ENCODE data around the gene ADCY10. TPM values are rescaled to one million over a fixed set of nuclear protein-coding genes. Genes with fewer than 3 reads are reported as not detected.

Gene ADCY10
- total RNA-seq, 2 experiments from 2014 or later: 0.11 to 0.30 TPM

DNA sequence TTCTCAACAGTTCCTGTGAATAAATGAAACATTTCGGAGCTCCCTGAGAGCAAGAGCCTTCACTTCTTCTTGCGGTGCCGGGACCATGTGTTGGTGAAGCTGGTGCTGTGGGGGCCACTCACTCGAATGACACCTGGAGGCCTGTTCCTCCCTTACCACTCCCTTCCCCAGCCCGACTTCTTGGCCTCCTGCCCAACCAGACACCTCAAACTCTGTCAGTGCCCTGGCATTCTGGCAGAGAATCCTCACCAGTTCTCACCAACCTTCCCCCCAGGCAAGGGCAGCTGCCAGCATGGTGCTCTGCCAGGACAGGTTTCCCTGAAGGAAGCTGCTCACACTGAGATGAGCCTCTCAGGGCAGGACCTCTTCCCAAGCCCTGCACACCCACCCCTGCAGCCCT lies 123.8 kb downstream of the ADCY10 start:
- no peak overlapping the region for H3K4me3 Mint-ChIP-seq
- DNase-seq (no peak), ATAC-seq (no peak)
- peaks cover 11% of the 10 kb centered on the region for H3K4me1 Mint-ChIP-seq
- POLR2A ChIA-PET: no interaction called here
- H3K27ac Mint-ChIP-seq: no peak overlapping the region
- H3K9me3 Mint-ChIP-seq (ENCODE audit: low read depth): no peaks in the 10 kb centered on the region
- intact Hi-C loops (cut with DNase I, micrococcal nuclease): no loop called here
- CTCF ChIA-PET: interaction anchor here (1.6 kb wide), 1 partner anchor 41 kb away, joined by 5 read pairs; no protein-coding TSS in a partner anchor
- H3K36me3 Mint-ChIP-seq (ENCODE audit: low read depth): peaks cover 15% of the 10 kb centered on the region
- H3K27me3 Mint-ChIP-seq: no peaks in the 10 kb centered on the region

DNA sequence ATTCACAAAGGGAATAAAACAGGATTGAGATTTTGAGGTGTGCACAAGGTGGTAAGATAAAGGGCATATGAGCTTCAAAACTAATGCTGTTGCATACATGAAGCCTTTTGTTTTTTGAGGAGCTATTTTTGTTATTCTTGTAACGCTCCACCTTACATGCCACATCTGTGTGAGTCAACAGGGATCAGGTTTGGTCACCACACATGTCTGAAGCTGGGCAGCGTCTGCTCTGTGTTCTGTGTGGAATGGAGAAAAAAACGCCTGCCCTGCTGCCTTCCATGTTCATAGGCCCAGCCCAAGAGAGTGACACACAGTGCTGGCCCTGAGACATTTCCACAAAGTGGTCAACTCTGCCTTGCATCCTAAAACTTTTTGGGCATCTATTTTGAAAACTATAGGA lies 124.4 kb downstream of the ADCY10 start:
- ATAC-seq: no peak
- intact Hi-C loops (cut with DNase I, micrococcal nuclease): no loop called here
- H3K27me3 Mint-ChIP-seq: no peaks in the 10 kb centered on the region
- no peaks in the 10 kb centered on the region for H3K9me3 Mint-ChIP-seq (ENCODE audit: low read depth)
- H3K27ac Mint-ChIP-seq: no peak overlapping the region
- POLR2A ChIA-PET: no interaction called here
- no peak overlapping the region for H3K4me3 Mint-ChIP-seq
- CTCF ChIA-PET: interaction anchor here (1.6 kb wide), 1 partner anchor 40 kb away, joined by 5 read pairs; no protein-coding TSS in a partner anchor
- no peak for DNase-seq
- peaks cover 11% of the 10 kb centered on the region for H3K4me1 Mint-ChIP-seq
- peaks cover 15% of the 10 kb centered on the region for H3K36me3 Mint-ChIP-seq (ENCODE audit: low read depth)

DNA sequence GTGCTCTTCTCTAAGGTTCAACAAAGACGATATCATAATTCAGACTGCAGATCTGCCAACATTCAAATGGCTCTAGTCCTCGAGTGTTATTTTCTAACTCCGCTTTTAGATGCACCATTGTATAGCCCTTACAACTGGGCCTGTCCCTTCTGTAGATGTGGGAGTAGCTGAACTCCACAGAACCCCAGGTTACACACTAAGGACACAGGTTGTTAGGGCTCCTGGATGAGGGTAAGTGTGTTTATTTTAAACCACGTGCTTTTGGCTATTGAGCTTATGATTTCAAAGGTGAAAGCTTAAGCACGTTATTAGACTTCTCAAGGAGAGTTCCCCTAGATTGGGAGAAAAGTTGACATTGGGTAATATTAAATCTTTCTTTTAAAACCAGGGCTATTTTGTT lies 127.4 kb downstream of the ADCY10 start:
- Mint-ChIP-seq H3K4me3 (no peak overlapping the region), H3K36me3 (ENCODE audit: low read depth) (peaks cover 15% of the 10 kb centered on the region), H3K27ac (no peak overlapping the region), H3K9me3 (ENCODE audit: low read depth) (peaks cover 2% of the 10 kb centered on the region), H3K27me3 (no peaks in the 10 kb centered on the region), H3K4me1 (peaks cover 5% of the 10 kb centered on the region)
- CTCF ChIA-PET: interaction anchor here (1.0 kb wide), 1 partner anchor 13 kb away, joined by 3 read pairs; no protein-coding TSS in a partner anchor
- ATAC-seq (no peak), DNase-seq (no peak)
- intact Hi-C loops (cut with DNase I, micrococcal nuclease): no loop called here
- POLR2A ChIA-PET: interaction anchor here (0.6 kb wide), 1 partner anchor 1184 kb away, joined by 3 read pairs; no protein-coding TSS in a partner anchor

DNA sequence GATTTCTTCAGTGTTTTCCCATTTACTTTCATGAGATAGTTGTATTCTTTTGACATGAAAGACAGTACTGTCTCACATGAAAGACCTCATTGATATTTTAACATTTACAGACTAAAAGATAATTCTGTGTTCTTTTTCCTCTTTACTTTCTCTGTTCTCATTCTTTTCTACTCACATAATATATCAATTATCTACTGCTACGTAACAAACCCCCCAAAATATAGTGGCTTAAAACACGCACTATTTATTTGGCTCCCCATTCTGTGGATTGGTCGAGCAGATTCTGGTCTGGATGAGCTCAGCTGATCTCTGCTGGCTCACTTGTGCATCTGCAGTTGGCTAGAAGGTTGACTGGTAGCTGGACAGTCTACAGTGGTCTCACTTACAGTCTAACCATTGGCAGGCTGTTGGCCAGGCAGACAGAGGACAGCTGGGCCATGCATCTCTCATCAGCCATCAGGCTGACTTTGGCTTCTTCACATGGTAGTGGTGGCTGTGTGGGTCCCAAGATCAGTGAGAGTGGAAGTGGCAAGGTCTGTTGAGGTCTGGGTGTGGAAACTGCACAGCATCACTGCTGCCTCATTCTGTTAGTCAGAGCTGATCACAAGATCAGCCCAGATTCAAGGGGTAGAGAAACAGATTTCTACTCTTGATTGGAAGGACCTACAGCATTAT lies 128.9 kb downstream of the ADCY10 start:
- H3K27me3 Mint-ChIP-seq: no peaks in the 10 kb centered on the region
- POLR2A ChIA-PET: interaction anchor here (0.6 kb wide), 2 partner anchors 11 to 38 kb away, joined by 3 read pairs; no protein-coding TSS in a partner anchor
- peaks cover 7% of the 10 kb centered on the region for H3K9me3 Mint-ChIP-seq (ENCODE audit: low read depth)
- ATAC-seq: peak; percentile 57
- peaks cover 5% of the 10 kb centered on the region for H3K4me1 Mint-ChIP-seq
- CTCF ChIA-PET: interaction anchor here (0.8 kb wide), 1 partner anchor 98 kb away, joined by 4 read pairs; no protein-coding TSS in a partner anchor
- peaks cover 21% of the 10 kb centered on the region for H3K36me3 Mint-ChIP-seq (ENCODE audit: low read depth)
- DNase-seq: peak; percentile 19
- H3K27ac Mint-ChIP-seq: no peak overlapping the region
- intact Hi-C loops (cut with DNase I, micrococcal nuclease): no loop called here
- H3K4me3 Mint-ChIP-seq: no peak overlapping the region

DNA sequence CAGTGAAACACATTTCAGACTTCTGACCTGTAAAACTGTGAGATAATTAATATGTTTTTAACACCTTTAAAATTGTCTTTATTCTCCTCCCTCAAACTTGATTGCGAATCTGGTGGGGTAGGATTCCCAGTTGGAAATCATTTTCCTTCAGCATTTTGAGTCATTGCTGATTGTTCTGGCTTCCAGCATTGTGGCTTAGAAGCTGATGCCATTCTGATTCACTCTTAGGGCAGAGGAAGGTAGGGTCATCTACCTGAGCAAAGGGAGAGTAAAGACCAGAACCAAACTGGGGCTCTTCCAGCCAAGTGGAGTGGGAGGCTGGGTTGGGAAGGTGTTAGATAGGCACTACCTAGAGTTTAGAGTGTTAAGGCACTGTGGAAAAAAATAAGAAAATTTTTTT lies 131.0 kb downstream of the ADCY10 start:
- CTCF ChIA-PET: no interaction called here

DNA sequence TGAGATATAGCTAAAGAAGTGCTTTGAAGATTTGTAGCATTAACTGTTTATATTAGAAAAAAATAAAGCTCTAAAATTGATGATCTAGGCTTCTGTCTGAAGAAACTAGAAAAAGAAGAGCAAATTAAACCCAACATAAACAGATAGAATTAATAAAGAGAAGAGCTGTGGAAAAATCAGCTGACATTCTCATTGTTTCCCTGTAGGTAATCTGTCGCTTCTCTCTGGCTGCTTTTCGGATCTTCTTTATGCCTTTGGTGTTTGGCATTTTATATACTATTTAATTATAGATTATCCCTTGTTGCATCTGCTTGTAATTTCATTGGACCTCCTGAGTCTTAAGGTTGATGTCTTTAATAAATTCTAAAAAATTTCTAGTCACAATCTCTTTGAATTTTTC lies 132.4 kb downstream of the ADCY10 start:
- peaks cover 10% of the 10 kb centered on the region for H3K4me1 Mint-ChIP-seq
- CTCF ChIA-PET: interaction anchor here (0.6 to 0.7 kb wide), 2 partner anchors 58 to 607 kb away, joined by 3 read pairs; no protein-coding TSS in a partner anchor
- no peak for DNase-seq
- ATAC-seq: no peak
- no peak overlapping the region for H3K4me3 Mint-ChIP-seq
- H3K36me3 Mint-ChIP-seq (ENCODE audit: low read depth): peaks cover 25% of the 10 kb centered on the region
- H3K9me3 Mint-ChIP-seq (ENCODE audit: low read depth): peaks cover 7% of the 10 kb centered on the region
- H3K27ac Mint-ChIP-seq: no peak overlapping the region
- H3K27me3 Mint-ChIP-seq: no peaks in the 10 kb centered on the region
- intact Hi-C loops (cut with DNase I, micrococcal nuclease): no loop called here
- POLR2A ChIA-PET: no interaction called here

More for the DNA sequence above, 131.0 kb downstream of the ADCY10 start:
- no peak for ATAC-seq
- Mint-ChIP-seq H3K27ac (no peak overlapping the region), H3K4me3 (no peak overlapping the region), H3K36me3 (ENCODE audit: low read depth) (peaks cover 21% of the 10 kb centered on the region), H3K27me3 (no peaks in the 10 kb centered on the region), H3K9me3 (ENCODE audit: low read depth) (peaks cover 7% of the 10 kb centered on the region), H3K4me1 (no peaks in the 10 kb centered on the region)
- intact Hi-C loops (cut with DNase I, micrococcal nuclease): no loop called here
- POLR2A ChIA-PET: no interaction called here
- DNase-seq: no peak

DNA sequence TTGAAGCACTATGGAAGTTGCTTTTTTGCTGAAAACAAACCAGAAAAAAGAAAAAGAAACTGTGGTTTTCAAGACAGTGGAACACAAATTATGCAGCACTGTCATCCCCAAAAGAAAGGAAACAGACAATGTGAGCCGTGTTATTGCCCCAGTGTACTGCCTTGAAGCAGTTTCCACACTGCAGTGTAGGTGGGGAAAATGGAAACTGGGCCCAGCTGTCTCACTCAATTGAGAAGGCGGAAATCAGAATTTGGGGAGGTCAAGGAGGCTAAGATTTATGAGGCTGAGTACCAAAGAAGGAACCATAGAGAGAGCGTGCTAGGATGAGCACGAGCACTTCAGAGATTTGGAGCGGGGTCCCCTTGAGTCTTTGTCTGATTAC lies 136.7 kb downstream of the ADCY10 start:
- Mint-ChIP-seq H3K27ac (peak overlapping the region; percentile 35), H3K4me1 (peaks cover 29% of the 10 kb centered on the region), H3K36me3 (ENCODE audit: low read depth) (peaks cover 40% of the 10 kb centered on the region), H3K9me3 (ENCODE audit: low read depth) (peaks cover 7% of the 10 kb centered on the region), H3K4me3 (no peak overlapping the region), H3K27me3 (no peaks in the 10 kb centered on the region)
- peak; percentile 49 for DNase-seq
- intact Hi-C loops (cut with DNase I, micrococcal nuclease): no loop called here
- peak; percentile 82 for ATAC-seq
- ChIA-PET CTCF (no interaction called here), POLR2A (no interaction called here)

DNA sequence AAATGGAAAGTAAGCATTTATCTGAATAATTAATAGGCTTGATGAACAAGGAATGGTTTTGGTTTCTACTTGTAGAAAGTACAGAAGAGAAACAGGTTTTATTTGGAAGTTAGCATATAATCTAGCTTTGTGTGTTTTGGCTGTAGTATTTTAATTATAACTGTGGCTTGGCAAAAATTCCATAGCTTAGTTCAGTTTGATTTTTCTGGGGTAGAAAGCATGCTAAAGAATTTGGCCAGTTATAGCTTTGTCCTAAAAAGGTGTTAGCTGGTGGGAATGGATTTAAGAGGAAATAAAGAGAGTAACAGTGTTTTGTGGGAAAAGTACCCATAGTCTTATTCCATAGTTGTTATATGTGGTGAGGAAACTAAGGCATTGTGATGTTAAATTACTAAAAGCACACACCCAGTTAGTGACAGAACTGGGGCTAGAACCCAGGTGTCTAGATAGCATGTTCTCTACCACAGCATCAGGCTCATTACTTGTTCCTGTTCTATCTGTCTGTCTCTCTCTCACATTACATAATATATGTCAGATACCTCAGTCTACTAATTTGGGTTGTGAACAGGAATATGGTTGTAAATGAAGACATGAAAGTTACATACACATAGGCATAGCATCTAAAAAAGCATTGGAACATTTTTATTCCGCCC lies 137.2 kb downstream of the ADCY10 start:
- Mint-ChIP-seq H3K27ac (peak overlapping the region; percentile 35), H3K27me3 (no peaks in the 10 kb centered on the region), H3K4me3 (no peak overlapping the region), H3K9me3 (ENCODE audit: low read depth) (peaks cover 6% of the 10 kb centered on the region), H3K4me1 (peaks cover 29% of the 10 kb centered on the region), H3K36me3 (ENCODE audit: low read depth) (peaks cover 42% of the 10 kb centered on the region)
- CTCF ChIA-PET: interaction anchor here (0.7 kb wide), 2 partner anchors 14 to 61 kb away, joined by 3 to 4 read pairs; no protein-coding TSS in a partner anchor
- DNase-seq (no peak), ATAC-seq (peak; percentile 52)
- POLR2A ChIA-PET: no interaction called here
- intact Hi-C loops (cut with DNase I, micrococcal nuclease): no loop called here

DNA sequence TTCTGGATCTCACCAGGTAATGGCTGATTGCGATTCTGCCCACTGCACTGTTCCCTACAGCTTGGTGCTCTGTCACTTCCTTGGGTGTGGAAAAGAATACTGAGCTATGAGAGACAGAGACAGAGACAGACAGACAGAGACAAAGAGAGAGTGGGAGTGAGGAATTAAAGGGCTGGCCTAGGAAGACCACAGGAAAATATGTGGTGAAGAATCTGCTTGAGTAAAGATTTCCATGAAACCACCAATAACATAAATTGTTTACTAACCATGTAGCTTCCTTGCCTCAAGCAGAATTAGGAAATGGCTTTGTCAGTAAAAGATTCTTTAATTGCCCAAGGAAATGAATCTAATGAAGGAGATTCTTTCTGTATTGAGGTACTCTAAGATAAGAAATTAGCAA lies 137.8 kb downstream of the ADCY10 start:
- CTCF ChIA-PET: interaction anchor here (0.7 kb wide), 2 partner anchors 13 to 61 kb away, joined by 3 to 4 read pairs; no protein-coding TSS in a partner anchor
- POLR2A ChIA-PET: interaction anchor here (1.1 kb wide), 1 partner anchor 14 kb away, joined by 3 read pairs; no protein-coding TSS in a partner anchor
- H3K27ac Mint-ChIP-seq: no peak overlapping the region
- peaks cover 46% of the 10 kb centered on the region for H3K36me3 Mint-ChIP-seq (ENCODE audit: low read depth)
- H3K4me1 Mint-ChIP-seq: peaks cover 29% of the 10 kb centered on the region
- H3K9me3 Mint-ChIP-seq (ENCODE audit: low read depth): peaks cover 4% of the 10 kb centered on the region
- no peak overlapping the region for H3K4me3 Mint-ChIP-seq
- intact Hi-C loops (cut with DNase I, micrococcal nuclease): no loop called here
- ATAC-seq: no peak
- no peaks in the 10 kb centered on the region for H3K27me3 Mint-ChIP-seq
- DNase-seq: no peak

DNA sequence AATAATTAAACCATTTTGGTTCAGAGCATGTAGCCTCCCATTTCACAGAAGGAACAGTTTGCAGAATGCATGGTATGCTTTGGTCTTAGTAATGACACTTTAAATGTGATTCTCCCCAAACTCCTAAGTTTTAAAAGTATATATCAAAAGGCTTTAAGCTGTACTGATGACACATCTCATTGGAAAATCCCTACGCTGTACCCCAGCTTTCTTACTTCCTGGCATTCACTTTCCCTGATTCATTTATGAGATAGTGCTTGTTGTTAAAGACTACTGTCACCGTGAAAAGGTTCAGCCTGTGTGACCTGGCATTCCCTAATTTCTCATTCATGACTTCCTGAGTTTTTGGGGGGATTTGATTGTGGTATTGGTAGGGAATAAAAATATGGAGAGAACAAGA lies 138.8 kb downstream of the ADCY10 start:
- DNase-seq (no peak), ATAC-seq (peak; percentile 57)
- CTCF ChIA-PET: no interaction called here
- Mint-ChIP-seq H3K27me3 (no peaks in the 10 kb centered on the region), H3K4me3 (no peak overlapping the region), H3K36me3 (ENCODE audit: low read depth) (peaks cover 46% of the 10 kb centered on the region), H3K4me1 (peaks cover 29% of the 10 kb centered on the region), H3K27ac (no peak overlapping the region), H3K9me3 (ENCODE audit: low read depth) (no peaks in the 10 kb centered on the region)
- POLR2A ChIA-PET: interaction anchor here (1.1 kb wide), 1 partner anchor 13 kb away, joined by 3 read pairs; no protein-coding TSS in a partner anchor
- intact Hi-C loops (cut with DNase I, micrococcal nuclease): no loop called here

DNA sequence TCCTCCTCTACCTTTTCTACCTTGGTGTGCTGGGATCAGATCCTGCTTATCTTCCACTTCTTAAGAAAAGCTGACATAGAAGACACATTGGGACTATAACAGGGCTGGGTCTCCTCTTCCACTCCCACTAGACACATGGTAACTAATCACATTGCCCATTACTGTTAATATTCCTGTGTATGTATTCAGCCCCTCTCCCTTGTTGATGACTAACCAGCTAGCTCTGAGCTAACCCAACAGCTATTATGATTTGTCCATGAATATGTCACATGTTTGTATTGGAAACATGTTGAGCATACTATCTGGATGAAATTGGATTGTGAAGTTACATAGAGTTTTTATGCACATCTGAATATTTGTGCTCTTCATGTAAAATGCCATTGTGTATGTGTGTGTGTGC lies 139.2 kb downstream of the ADCY10 start:
- no peak overlapping the region for H3K27ac Mint-ChIP-seq
- ATAC-seq: peak; percentile 45
- H3K4me1 Mint-ChIP-seq: peaks cover 29% of the 10 kb centered on the region
- H3K4me3 Mint-ChIP-seq: no peak overlapping the region
- ChIA-PET POLR2A (interaction anchor here (1.1 kb wide), 1 partner anchor 12 kb away, joined by 3 read pairs; no protein-coding TSS in a partner anchor), CTCF (no interaction called here)
- peaks cover 46% of the 10 kb centered on the region for H3K36me3 Mint-ChIP-seq (ENCODE audit: low read depth)
- DNase-seq: no peak
- intact Hi-C loops (cut with DNase I, micrococcal nuclease): no loop called here
- H3K9me3 Mint-ChIP-seq (ENCODE audit: low read depth): no peaks in the 10 kb centered on the region
- H3K27me3 Mint-ChIP-seq: no peaks in the 10 kb centered on the region

All from activated CD4-positive, alpha-beta T cell treated with anti-CD3 and anti-CD28 coated beads for 36 hours (primary cell).